Measurements from ENCODE around the gene ARID3A. TPM values are rescaled to one million over a fixed set of nuclear protein-coding genes. Genes with fewer than 3 reads are reported as not detected.
A peak's percentile ranks its signal among the peaks of the same experiment; 100 is the strongest.

ARID3A gene
- total and polyA plus RNA-seq, 2 donors (not counting 3 experiments of a cell fraction or from before 2014, with no cell fraction given) = 5.4 to 13.2 TPM

DNA sequence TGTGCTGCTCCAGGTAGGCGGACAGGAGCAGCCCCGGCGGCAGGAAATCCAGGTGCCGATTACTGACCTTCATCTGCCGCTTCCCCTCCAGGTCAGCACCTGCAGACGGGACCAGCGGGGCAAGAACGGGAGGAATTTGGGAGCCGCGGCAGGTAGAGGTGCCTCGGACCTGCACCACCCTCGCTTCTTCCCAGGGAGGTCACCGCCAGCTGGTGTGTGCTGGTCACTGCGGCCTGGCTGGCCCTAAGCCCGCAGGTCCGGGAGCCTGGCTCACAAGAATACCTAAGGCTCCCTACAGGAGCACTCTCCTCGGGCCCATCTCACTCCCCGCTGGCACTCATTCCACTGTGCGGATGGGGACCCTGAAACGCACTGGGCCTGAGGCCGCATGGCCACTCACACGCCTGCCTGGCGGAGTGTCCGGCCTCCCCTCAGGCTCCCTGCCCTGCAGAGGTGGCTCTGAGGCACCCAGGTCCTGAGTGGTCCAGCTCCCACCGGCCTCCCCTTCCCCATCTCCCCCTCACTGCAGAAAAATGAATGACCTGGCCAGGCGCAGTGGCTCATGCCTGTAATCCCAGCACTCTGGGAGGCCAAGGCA lies 28.3 kb upstream of the ARID3A start:
- no peaks in the 10 kb centered on the region for H3K9me1 ChIP-seq (replicated peaks; ENCODE audit: control insufficient read depth, extremely low read depth, insufficient read depth, low read length)
- H3K4me3 ChIP-seq (replicated peaks in 1 of 3; ENCODE audit: insufficient read depth in 1 of 3, low read depth in 1 of 3, low read length in 3 of 3) = no peak overlapping the region
- dilution Hi-C loops (cut with MboI; ENCODE audit: extremely low pct_ligation_motif_present, low sequenced_read_pairs) (no loop called here), intact Hi-C loops (cut with micrococcal nuclease) (no loop called here)
- ChIA-PET CTCF (interaction anchor here (0.7 to 1.3 kb wide), 2 partner anchors 8 to 32 kb away, joined by 3 read pairs; no protein-coding TSS in a partner anchor), POLR2A (no interaction called here)
- TF ChIP-seq, protein P1, sequence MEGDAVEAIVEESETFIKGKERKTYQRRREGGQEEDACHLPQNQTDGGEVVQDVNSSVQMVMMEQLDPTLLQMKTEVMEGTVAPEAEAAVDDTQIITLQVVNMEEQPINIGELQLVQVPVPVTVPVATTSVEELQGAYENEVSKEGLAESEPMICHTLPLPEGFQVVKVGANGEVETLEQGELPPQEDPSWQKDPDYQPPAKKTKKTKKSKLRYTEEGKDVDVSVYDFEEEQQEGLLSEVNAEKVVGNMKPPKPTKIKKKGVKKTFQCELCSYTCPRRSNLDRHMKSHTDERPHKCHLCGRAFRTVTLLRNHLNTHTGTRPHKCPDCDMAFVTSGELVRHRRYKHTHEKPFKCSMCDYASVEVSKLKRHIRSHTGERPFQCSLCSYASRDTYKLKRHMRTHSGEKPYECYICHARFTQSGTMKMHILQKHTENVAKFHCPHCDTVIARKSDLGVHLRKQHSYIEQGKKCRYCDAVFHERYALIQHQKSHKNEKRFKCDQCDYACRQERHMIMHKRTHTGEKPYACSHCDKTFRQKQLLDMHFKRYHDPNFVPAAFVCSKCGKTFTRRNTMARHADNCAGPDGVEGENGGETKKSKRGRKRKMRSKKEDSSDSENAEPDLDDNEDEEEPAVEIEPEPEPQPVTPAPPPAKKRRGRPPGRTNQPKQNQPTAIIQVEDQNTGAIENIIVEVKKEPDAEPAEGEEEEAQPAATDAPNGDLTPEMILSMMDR (IDR thresholded peaks at IDR 0.05; ENCODE audit: extremely low read depth in 1 of 2, insufficient read depth in 1 of 2, low read depth in 1 of 2, low read length in 2 of 2) = peak in 1 of 2 donors; percentile 15
- no peak for TF ChIP-seq GATA2 (IDR thresholded peaks at IDR 0.05; ENCODE audit: insufficient read depth, insufficient read length, low read depth, low read length)
- no peak for TF ChIP-seq MYC (IDR thresholded peaks at IDR 0.05; ENCODE audit: low read depth, low read length)
- DNase-seq (ENCODE audit: low read depth, low spot score) (no peak), FAIRE-seq (no peak)
- H4K20me1 ChIP-seq (replicated peaks; ENCODE audit: control insufficient read depth, extremely low read depth, insufficient read depth, low read length) = no peaks in the 10 kb centered on the region
- H3K79me2 ChIP-seq (ENCODE audit: control insufficient read depth, insufficient read depth, low read length) = no peaks in the 10 kb centered on the region
- H3K9me3 ChIP-seq (replicated peaks; ENCODE audit: control insufficient read depth, insufficient read depth, low read length) = no peaks in the 10 kb centered on the region
- no peak overlapping the region for H3K4me2 ChIP-seq (ENCODE audit: insufficient read depth, low read length)
- no peaks in the 10 kb centered on the region for H3K27me3 ChIP-seq (ENCODE audit: control insufficient read depth in 2 of 2, insufficient read depth in 2 of 2, low read length in 2 of 2)
- BruUV-seq (replicated peaks) = no TSS peak
- peaks cover 0 to 11% of the 10 kb centered on the region in 2 experiments for H3K36me3 ChIP-seq (ENCODE audit: control insufficient read depth in 2 of 2, extremely low read depth in 1 of 2, insufficient read depth in 2 of 2, low read length in 2 of 2)
- H3K4me1 ChIP-seq (ENCODE audit: control insufficient read depth, extremely low read depth, insufficient read depth, low read length) = no peaks in the 10 kb centered on the region
- no peak overlapping the region for H3K9ac ChIP-seq (replicated peaks; ENCODE audit: extremely low read depth, insufficient read depth, low read length)
- no peak overlapping the region for H3K27ac ChIP-seq (ENCODE audit: insufficient read depth, low read depth, low read length)
- no peak overlapping the region for H2AFZ ChIP-seq (ENCODE audit: low read depth, low read length)

DNA sequence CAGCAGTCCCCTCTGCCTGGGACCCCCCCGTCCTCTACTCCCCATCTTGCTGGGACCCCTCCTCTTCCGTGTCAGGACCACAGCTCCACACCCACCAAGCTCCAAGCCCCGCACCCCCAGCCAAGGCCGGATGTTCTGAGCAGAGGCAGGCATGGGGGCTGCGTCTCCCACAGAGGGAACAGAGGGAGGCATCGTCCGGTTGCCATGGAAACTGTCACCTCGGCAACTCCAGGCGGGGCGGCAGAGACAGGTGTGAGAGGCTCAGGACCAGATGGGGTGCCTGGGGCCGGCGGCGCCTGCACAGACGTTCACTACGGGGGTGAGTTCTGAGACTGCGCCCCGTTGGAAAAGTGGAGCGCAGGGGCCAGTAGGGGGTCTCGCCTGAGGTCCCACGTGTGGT lies 27.2 kb upstream of the ARID3A start:
- H3K36me3 ChIP-seq (ENCODE audit: control insufficient read depth in 2 of 2, extremely low read depth in 1 of 2, insufficient read depth in 2 of 2, low read length in 2 of 2) = peaks cover 0 to 11% of the 10 kb centered on the region in 2 experiments
- FAIRE-seq = no peak
- H4K20me1 ChIP-seq (replicated peaks; ENCODE audit: control insufficient read depth, extremely low read depth, insufficient read depth, low read length) = no peaks in the 10 kb centered on the region
- H3K4me3 ChIP-seq (replicated peaks in 1 of 3; ENCODE audit: insufficient read depth in 1 of 3, low read depth in 1 of 3, low read length in 3 of 3) = no peak overlapping the region
- H3K27me3 ChIP-seq (ENCODE audit: control insufficient read depth in 2 of 2, insufficient read depth in 2 of 2, low read length in 2 of 2) = no peaks in the 10 kb centered on the region
- H2AFZ ChIP-seq (ENCODE audit: low read depth, low read length) = no peak overlapping the region
- DNase-seq (ENCODE audit: low read depth, low spot score) = no peak
- TF ChIP-seq GATA2 (IDR thresholded peaks at IDR 0.05; ENCODE audit: insufficient read depth, insufficient read length, low read depth, low read length) (no peak), POLR2A (IDR thresholded peaks at IDR 0.05; ENCODE audit: low read depth, low read length) (no peak), JUN (IDR thresholded peaks at IDR 0.05; ENCODE audit: borderline replicate concordance, insufficient read depth, insufficient read length, low read depth) (no peak), EZH2 (IDR thresholded peaks at IDR 0.05; ENCODE audit: borderline replicate concordance, low read depth, low read length, severe bottlenecking) (no peak), FOS (IDR thresholded peaks at IDR 0.05; ENCODE audit: borderline replicate concordance, insufficient read depth, low read length) (no peak), POLR2AphosphoS5 (IDR thresholded peaks at IDR 0.05; ENCODE audit: insufficient read depth, low read depth, low read length) (no peak), MYC (IDR thresholded peaks at IDR 0.05; ENCODE audit: low read depth, low read length) (no peak)
- TF ChIP-seq, protein P2, sequence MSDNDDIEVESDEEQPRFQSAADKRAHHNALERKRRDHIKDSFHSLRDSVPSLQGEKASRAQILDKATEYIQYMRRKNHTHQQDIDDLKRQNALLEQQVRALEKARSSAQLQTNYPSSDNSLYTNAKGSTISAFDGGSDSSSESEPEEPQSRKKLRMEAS (IDR thresholded peaks at IDR 0.05; ENCODE audit: insufficient read depth, insufficient read length) = no peak
- TF ChIP-seq, protein P1 (IDR thresholded peaks at IDR 0.05; ENCODE audit: extremely low read depth in 1 of 2, insufficient read depth in 1 of 2, low read depth in 1 of 2, low read length in 2 of 2) = no peak
- no peak overlapping the region for H3K9ac ChIP-seq (replicated peaks; ENCODE audit: extremely low read depth, insufficient read depth, low read length)
- H3K4me1 ChIP-seq (ENCODE audit: control insufficient read depth, extremely low read depth, insufficient read depth, low read length) = no peaks in the 10 kb centered on the region
- dilution Hi-C loops (cut with MboI; ENCODE audit: extremely low pct_ligation_motif_present, low sequenced_read_pairs) (no loop called here), intact Hi-C loops (cut with micrococcal nuclease) (no loop called here)
- BruUV-seq (replicated peaks) = no TSS peak
- no peaks in the 10 kb centered on the region for H3K9me3 ChIP-seq (replicated peaks; ENCODE audit: control insufficient read depth, insufficient read depth, low read length)
- CTCF ChIA-PET = no interaction called here
- no peaks in the 10 kb centered on the region for H3K9me1 ChIP-seq (replicated peaks; ENCODE audit: control insufficient read depth, extremely low read depth, insufficient read depth, low read length)
- H3K27ac ChIP-seq (ENCODE audit: insufficient read depth, low read depth, low read length) = no peak overlapping the region
- H3K79me2 ChIP-seq (ENCODE audit: control insufficient read depth, insufficient read depth, low read length) = no peaks in the 10 kb centered on the region
- POLR2A ChIA-PET = no interaction called here
- H3K4me2 ChIP-seq (ENCODE audit: insufficient read depth, low read length) = no peak overlapping the region
